Eye (tissue), 1 donor: Measurements from ENCODE around the gene MCTP1.
A peak's percentile ranks its signal among the peaks of the same experiment; 100 is the strongest.

Experiments
- DNase-seq: peaks from one replicate; pipeline ENCODE4 v3.0.0-alpha.2; 2015

Gene MCTP1

DNA sequence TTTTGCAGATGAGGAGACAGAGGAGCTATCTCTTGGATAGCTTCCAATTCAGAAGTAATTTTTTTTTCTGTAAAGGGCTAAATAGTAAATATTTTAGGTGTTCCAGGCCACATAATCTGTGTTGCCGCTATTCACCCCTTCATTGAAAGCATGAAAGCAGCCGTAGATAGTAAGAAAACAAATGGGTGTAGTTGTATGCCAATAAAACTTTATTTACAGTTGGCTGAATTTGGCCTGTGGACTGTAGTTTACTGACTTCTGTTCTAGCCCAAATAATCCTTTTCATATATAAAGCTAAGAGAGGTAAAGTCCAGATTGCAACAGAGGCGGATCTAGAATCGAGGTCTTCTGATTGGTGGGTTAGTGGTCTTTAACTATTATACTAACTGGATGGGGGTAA, 537.5 kb downstream of the MCTP1 start:
- no peak for DNase-seq

DNA sequence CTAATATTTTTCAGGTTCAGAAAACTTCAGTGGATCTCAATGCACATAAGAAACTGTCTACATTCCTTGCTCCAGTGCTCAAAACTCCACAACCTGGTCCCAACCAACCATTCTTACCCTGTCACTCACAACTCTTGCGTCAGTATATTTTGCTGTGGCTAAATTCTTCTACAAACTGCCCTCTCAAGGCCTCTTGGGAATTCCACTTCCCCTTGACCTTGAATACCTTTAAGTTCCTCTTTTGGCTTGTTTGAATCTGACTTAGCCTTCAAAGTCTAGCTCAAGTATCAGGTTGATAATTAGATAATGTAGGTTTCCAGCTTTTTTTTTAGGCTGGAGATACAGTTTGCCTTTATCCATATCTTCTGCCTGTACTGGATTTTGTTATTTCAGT, 538.2 kb downstream of the MCTP1 start:
- no peak for DNase-seq

GRCh38 chr5:94745786-94746730, 538.8 kb downstream of the MCTP1 start:
- no peak for DNase-seq

DNA sequence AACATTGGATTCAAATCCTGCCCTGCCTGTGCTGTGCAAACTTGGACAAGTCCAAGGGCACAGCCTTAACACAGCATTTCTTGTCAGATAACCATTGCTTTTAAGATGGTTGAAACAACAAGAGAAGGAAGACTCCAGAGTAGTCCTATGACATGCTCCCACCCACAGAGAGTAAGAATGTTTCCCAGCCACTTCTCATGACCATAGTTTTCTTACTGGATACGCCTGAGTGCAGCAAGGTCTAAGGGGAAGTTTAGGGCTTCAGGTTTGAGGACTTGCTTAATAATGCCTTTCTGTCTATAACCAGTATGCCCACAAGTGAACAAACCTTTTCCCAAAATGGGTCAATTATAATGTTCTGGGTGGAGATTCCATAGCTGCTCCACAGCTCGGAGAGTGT, 540.0 kb downstream of the MCTP1 start:
- DNase-seq, result no peak

- DNase-seq, result no peak
These were observed 542.0 kb downstream of the MCTP1 start for GRCh38 chr5:94742852-94743251.

GRCh38 chr5:94740286-94740685, 544.6 kb downstream of the MCTP1 start:
- no peak for DNase-seq

DNA sequence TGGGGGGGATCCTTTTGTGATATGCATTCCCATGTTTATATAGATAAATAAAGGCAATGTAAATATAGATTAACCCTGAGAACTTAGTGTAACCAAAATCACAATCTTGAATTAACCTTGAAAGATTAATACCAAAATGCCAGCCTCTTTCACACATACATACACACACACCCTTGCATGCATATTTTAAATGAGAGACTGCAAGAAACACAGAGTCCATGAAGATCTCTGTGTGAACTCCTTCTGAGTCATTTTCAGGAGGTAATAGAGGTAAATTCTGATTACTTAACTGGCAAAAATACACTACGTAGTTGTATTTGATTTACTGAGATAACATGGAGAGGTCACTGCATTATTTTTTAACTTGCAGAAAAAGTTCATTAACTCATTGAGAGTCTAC, 548.4 kb downstream of the MCTP1 start:
- DNase-seq, result no peak

GRCh38 chr5:94731471-94731870, 553.4 kb downstream of the MCTP1 start:
- DNase-seq, result no peak

DNA sequence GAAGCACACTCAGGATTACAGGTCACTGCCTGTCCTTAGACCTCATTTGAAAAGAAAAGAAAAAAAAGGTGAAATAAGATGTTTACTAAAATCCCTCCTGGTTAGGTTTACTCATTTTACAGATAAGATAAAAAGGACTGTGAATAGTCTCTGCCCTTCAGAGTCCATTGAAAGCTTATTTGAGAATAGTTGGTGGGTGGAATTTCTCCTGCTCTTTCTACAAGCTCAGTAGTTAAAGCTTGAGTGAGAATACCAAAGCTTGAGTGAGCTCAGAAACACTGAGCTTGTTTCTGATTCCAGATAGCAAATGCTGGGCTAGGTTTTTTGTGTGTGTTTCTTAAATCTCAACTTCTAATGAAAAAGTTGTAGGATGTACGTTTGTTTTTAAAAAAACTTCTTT, 559.8 kb downstream of the MCTP1 start:
- DNase-seq, result no peak

GRCh38 chr5:94715768-94716167, 569.1 kb downstream of the MCTP1 start:
- no peak for DNase-seq

DNA sequence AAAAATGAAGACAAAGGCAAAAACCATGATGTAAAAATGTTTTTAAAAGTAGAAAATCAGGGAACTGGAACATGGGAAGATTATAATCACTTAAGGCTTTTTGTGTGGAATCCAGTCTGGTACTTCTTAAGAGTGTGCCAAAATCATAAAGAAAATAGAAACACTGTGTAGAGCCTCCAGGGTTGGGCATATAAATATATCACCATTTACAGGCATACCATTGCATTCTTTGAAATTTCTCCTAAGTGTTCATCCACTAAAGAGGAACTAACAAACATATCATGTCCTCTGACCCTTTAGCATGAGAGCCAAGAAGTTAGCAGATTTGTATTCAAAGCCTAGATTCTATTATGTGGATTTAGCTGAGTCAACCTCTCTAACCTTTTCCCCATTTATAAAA, 573.1 kb downstream of the MCTP1 start:
- DNase-seq, result no peak

DNA sequence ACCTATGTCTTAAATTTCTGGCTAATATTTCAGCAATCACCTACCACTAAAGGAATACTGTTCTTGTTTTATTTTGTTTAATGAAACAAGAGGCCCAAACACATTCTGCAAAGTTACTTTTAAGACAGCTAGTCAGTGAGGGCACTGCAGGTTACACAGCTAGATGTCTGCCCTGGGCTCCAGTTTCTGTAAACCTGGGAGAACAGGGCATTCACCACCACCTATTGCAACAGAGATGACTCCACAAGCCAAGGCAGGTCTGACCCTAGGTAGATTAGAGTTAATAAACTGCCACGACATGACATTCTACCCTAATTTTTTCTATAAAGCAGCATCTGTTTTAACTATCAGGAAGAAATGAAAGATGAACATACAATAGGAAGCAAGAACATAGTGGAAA, 575.6 kb downstream of the MCTP1 start:
- no peak for DNase-seq

GRCh38 chr5:94707359-94707758, 577.5 kb downstream of the MCTP1 start:
- no peak for DNase-seq

DNA sequence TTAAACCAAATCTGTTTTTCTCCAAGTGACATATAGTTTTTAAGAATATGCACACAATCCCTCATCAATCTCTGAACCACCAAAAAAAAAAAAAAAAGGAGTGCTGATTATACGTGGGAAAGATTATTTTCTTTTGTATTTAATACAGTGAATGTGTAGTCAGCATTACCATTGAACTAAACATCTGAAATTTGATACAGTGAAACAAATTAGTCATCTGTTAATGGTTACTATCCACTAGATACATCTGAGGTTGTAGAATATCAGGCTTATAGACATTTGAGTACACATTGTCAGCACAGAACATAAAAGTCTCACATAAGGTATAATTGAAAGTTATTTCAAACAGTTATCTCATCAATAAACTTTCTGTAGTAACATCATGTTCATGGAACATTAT, 579.5 kb downstream of the MCTP1 start:
- no peak for DNase-seq

GRCh38 chr5:94702729-94703128, 582.2 kb downstream of the MCTP1 start:
- DNase-seq, result no peak

- DNase-seq, result no peak
These were observed 584.3 kb downstream of the MCTP1 start for GRCh38 chr5:94700592-94700991.

DNA sequence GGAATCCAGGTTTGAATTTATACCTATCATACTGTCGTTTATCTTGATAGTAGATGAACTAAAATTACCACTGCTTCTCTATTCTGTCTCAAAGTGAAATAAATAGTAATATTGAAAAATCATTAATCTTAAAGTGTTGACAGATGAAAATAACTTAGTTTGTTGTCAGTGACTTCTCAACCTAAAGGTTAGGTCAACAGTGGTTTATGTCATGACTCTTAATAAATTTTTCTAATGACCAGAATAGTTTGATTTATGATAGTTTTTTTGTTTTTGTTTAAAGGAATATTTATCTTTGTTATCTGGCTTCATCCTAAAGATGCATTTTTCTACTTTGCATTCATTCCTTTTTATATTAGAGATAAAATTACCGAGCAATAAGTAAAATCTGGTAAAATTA, 585.3 kb downstream of the MCTP1 start:
- DNase-seq, result no peak

DNA sequence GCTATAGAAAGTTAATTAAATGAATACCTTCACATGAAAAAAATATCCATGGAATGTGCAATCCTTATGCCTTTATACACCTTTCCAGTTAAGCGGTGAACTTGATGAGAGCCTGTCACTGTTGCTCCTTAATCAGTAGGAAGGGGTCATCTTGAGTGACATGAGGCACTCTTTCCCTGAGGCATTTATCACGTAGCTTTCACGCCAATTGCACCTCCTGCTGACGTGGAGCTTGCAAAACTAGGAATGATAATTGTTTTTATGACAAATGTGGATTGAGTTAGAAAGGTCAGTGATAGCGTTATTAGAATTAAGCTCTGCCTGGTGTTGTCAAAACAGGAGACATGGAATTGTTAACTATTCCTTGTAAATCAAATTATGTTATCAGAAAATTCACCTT, 586.7 kb downstream of the MCTP1 start:
- peak; percentile 33 for DNase-seq

GRCh38 chr5:94694671-94695070, 590.2 kb downstream of the MCTP1 start:
- DNase-seq, result no peak

GRCh38 chr5:94693845-94694370, 591.0 kb downstream of the MCTP1 start:
- DNase-seq, result no peak

GRCh38 chr5:94693043-94693822, 591.7 kb downstream of the MCTP1 start:
- DNase-seq, result peak; percentile 86

DNA sequence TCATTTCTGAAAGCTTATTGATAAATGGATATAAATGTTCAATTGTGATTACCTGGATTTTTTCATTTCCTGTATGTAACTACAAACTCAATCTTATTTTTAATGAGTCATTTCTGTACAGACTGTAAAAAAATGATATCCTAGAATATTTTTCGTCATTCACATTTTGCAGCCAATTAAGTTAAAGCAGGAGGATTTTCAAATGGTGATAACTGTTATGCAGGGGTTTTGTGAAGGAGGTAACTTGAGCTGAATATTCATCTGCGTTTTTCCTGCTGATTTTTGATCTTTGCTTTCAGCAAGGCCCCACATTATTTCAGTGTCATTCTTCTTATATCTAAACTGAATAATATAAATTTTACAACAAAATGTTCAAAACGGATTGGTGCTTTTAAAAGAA, 592.3 kb downstream of the MCTP1 start:
- peak; percentile 51 for DNase-seq

DNA sequence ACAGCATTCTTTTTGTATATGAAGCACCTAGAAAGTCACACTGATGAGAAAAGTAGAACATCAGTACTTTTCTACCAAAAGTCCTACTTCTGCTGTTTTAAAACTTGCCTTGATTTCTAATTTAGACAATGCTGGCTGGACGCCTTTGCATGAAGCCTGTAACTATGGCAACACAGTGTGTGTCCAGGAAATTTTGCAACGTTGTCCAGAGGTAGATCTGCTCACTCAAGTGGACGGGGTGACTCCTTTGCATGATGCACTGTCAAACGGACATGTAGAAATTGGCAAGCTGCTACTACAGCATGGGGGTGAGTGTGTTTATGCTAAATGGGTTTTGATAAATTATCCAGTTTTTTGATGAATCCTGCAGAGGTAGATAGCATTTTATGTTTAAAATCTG, 592.9 kb downstream of the MCTP1 start:
- peak; percentile 88 for DNase-seq

GRCh38 chr5:94691291-94691690, 593.6 kb downstream of the MCTP1 start:
- peak; percentile 70 for DNase-seq
